BLaER1 (cell line): ENCODE measurements around the gene SOBP.
"Not testable (repeated sequence)": the region's sequence is repeated elsewhere in the genome, so short reads cannot be mapped to it uniquely, and the experiment has no call there.

Source experiments
- H3K27ac ChIP-seq: shearing (Covaris generic); formaldehyde crosslinking; 2 replicates; pipeline ENCODE4 v1.8.1; 2022
- H3K27me3 ChIP-seq: shearing (Covaris generic); formaldehyde crosslinking; 2 replicates; pipeline ENCODE4 v1.8.1; 2022
- H3K36me3 ChIP-seq: shearing (Covaris generic); formaldehyde crosslinking; 2 replicates; pipeline ENCODE4 v1.8.1; 2022
- H3K4me1 ChIP-seq: shearing (Covaris generic); formaldehyde crosslinking; 2 replicates; pipeline ENCODE4 v1.8.1; 2022
- H3K4me2 ChIP-seq: shearing (Covaris generic); formaldehyde crosslinking; 2 replicates; pipeline ENCODE4 v1.8.1; 2022
- H3K4me3 ChIP-seq: shearing (Covaris generic); formaldehyde crosslinking; 2 replicates; pipeline ENCODE4 v1.8.1; 2022
- H3K9ac ChIP-seq: shearing (Covaris generic); formaldehyde crosslinking; 2 replicates; pipeline ENCODE4 v1.8.1; 2022
- H3K9me3 ChIP-seq: shearing (Covaris generic); formaldehyde crosslinking; 2 replicates; pipeline ENCODE4 v1.8.1; 2022
- H4K20me1 ChIP-seq: shearing (Covaris generic); formaldehyde crosslinking; 2 replicates; pipeline ENCODE4 v1.8.1; 2022
- Cebpa-rat ChIP-seq: shearing (Covaris generic); IDR thresholded peaks from 2 replicates; pipeline ENCODE4 v1.8.1; 2022

SOBP gene

GRCh38 chr6:107459283-107460082 lies 30.4 kb upstream of the SOBP start, which contains the start of gene PDSS2:
Gene PDSS2, minus strand, starts transcription at chr6:107459564. Its CDS starts 279 bp downstream, at chr6:107459285.
- peaks cover 15% of the 10 kb centered on the region for H3K4me1 ChIP-seq
- no peak for TF ChIP-seq Cebpa-rat
- peak within 1 kb of the TSS; percentile 79 for H3K27ac ChIP-seq
- H3K9ac ChIP-seq, result peak within 1 kb of the TSS; percentile 88
- H4K20me1 ChIP-seq, result no peaks in the 10 kb centered on the region
- H3K9me3 ChIP-seq, result no peaks in the 10 kb centered on the region
- H3K27me3 ChIP-seq, result no peaks in the 10 kb centered on the region
- H3K4me2 ChIP-seq, result peak within 1 kb of the TSS; percentile 90
- peak within 1 kb of the TSS; percentile 83 for H3K4me3 ChIP-seq
- H3K36me3 ChIP-seq, result peaks cover 6% of the 10 kb centered on the region; the same call in 1 of the 2 replicates

DNA sequence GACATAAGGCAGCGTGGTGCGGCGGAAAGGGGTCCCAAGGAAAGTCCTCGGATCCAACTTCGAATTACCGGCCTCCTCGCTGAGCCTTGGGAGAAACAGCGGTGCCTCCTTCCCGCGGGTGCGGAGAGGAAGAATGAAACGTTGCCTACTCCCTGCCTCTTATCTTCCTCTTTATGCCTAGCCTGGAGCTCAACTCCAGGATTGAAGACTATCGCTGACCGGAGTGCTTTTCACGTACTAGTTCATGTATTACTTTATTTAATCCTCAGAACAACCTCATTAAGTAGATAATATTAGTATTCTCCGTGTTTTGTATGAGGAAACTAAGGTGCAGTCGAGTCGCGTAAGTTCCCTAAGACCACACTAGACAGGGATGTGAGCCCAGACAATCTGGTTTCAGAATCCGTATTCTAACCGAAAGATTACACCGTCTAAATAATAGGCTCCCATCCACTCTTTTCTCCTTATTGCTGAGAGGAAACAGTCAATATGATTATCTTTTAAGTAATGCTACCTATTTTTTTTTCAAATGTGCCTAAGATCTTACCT lies 29.8 kb upstream of the SOBP start:
- TF ChIP-seq Cebpa-rat, result no peak
- Histone ChIP-seq H4K20me1 (no peaks in the 10 kb centered on the region), H3K36me3 (peaks cover 5% of the 10 kb centered on the region; the same call in 1 of the 2 replicates), H3K27ac (peak overlapping the region; percentile 79), H3K4me2 (peak overlapping the region; percentile 90), H3K4me3 (peak overlapping the region; percentile 83), H3K4me1 (peaks cover 15% of the 10 kb centered on the region), H3K9ac (peak overlapping the region; percentile 88), H3K9me3 (no peaks in the 10 kb centered on the region), H3K27me3 (no peaks in the 10 kb centered on the region)

DNA sequence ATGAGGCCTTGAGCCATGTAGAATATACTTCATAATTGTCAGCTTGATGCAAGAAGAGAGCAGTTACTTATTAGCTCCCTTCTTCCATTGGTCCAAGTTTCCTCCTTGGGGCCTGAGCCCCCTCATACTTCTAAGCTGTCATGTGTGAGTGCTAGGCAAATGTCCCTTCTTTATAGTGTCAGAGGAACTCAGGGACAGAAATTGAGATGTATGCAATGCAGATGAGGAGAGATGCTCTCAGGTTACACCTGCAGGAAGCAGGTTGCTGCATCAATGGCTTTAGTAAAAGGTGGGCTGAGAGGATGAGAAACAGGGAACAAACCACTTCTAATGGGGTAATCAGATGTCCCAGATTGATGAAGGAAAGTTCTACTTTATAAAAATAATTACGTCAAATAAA lies 23.9 kb upstream of the SOBP start:
- Histone ChIP-seq H3K9ac (no peak overlapping the region), H3K27ac (no peak overlapping the region), H3K4me2 (no peak overlapping the region), H3K9me3 (no peaks in the 10 kb centered on the region), H3K4me3 (no peak overlapping the region), H3K27me3 (no peaks in the 10 kb centered on the region), H3K4me1 (no peaks in the 10 kb centered on the region), H4K20me1 (no peaks in the 10 kb centered on the region), H3K36me3 (no peaks in the 10 kb centered on the region)
- no peak for TF ChIP-seq Cebpa-rat

- Histone ChIP-seq H3K9ac (no peak overlapping the region), H3K4me3 (no peak overlapping the region), H3K9me3 (no peaks in the 10 kb centered on the region), H3K27me3 (no peaks in the 10 kb centered on the region), H3K36me3 (no peaks in the 10 kb centered on the region), H3K27ac (no peak overlapping the region), H3K4me1 (no peaks in the 10 kb centered on the region), H4K20me1 (no peaks in the 10 kb centered on the region), H3K4me2 (no peak overlapping the region)
- no peak for TF ChIP-seq Cebpa-rat
Observed at GRCh38 chr6:107470364-107470763, 19.6 kb upstream of the SOBP start.

- Histone ChIP-seq H3K27ac (no peak overlapping the region), H3K27me3 (no peaks in the 10 kb centered on the region), H3K4me3 (no peak overlapping the region), H3K9me3 (no peaks in the 10 kb centered on the region), H3K4me2 (no peak overlapping the region), H3K4me1 (no peaks in the 10 kb centered on the region), H4K20me1 (no peaks in the 10 kb centered on the region), H3K36me3 (no peaks in the 10 kb centered on the region), H3K9ac (no peak overlapping the region)
- TF ChIP-seq Cebpa-rat, result no peak
Observed at GRCh38 chr6:107473660-107474059, 16.3 kb upstream of the SOBP start.

DNA sequence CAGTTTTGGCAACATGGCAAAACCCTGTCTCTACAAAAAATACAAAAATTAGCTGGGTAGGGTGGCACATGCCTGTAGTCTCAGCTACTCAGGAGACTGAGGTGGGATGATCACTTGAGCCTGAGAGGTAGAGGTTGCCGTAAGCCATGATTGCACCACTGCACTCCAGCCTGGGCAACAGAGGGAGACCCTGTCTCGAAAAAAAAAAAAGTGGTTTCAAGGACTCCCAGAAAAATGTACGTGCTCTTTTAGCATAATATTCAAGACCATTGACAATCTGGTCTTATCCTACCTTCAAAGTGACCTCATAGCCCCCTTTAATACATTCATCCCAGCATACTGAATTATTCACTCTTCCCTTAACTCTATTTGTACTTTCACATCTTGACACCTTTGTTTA lies 14.6 kb upstream of the SOBP start:
- H3K9ac ChIP-seq, H4K20me1 ChIP-seq, H3K4me3 ChIP-seq, H3K4me2 ChIP-seq, H3K4me1 ChIP-seq, H3K36me3 ChIP-seq, H3K9me3 ChIP-seq, H3K27me3 ChIP-seq, H3K27ac ChIP-seq: not testable (repeated sequence)

DNA sequence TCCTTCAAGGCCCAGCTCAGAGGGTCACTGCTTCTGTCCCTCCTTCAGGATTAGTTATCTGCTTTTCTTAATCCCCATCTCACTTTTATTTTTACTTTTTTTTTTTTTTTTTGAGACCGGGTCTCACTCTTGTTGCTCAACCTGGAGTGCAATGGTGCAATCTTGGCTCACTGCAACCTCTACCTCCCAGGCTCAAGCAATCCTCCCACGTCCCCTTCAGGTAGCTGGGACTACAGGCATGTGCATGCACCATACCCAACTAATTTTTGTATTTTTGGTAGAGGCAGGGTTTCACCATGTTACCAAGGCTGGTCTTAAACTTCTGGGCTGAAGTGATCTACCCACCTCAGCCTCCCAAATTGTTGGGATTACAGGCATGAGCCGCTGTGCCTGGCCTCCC lies 14.1 kb upstream of the SOBP start:
- not testable (repeated sequence) for H3K27ac ChIP-seq, H3K9ac ChIP-seq, H3K36me3 ChIP-seq, H4K20me1 ChIP-seq, H3K27me3 ChIP-seq, H3K9me3 ChIP-seq, H3K4me1 ChIP-seq, H3K4me2 ChIP-seq, H3K4me3 ChIP-seq

- no peaks in the 10 kb centered on the region for H4K20me1 ChIP-seq
Observed at GRCh38 chr6:107479089-107479690, 10.7 kb upstream of the SOBP start.

GRCh38 chr6:107485157-107485556 lies 4.8 kb upstream of the SOBP start:
- H3K27me3 ChIP-seq, result peaks cover 48% of the 10 kb centered on the region
- no peak overlapping the region for H3K27ac ChIP-seq
- no peak overlapping the region for H3K4me2 ChIP-seq
- H3K4me1 ChIP-seq, result peaks cover 14% of the 10 kb centered on the region
- no peaks in the 10 kb centered on the region for H3K36me3 ChIP-seq
- H3K9ac ChIP-seq, result no peak overlapping the region
- no peak overlapping the region for H3K4me3 ChIP-seq
- no peaks in the 10 kb centered on the region for H3K9me3 ChIP-seq
- H4K20me1 ChIP-seq, result peaks cover 31% of the 10 kb centered on the region
- TF ChIP-seq Cebpa-rat, result no peak

More at GRCh38 chr6:107479089-107479690, 10.7 kb upstream of the SOBP start:
- no peak overlapping the region for H3K4me2 ChIP-seq
- no peaks in the 10 kb centered on the region for H3K4me1 ChIP-seq
- no peaks in the 10 kb centered on the region for H3K9me3 ChIP-seq
- H3K27ac ChIP-seq, result no peak overlapping the region
- H3K27me3 ChIP-seq, result no peaks in the 10 kb centered on the region
- no peak overlapping the region for H3K4me3 ChIP-seq
- H3K36me3 ChIP-seq, result no peaks in the 10 kb centered on the region
- H3K9ac ChIP-seq, result no peak overlapping the region
- TF ChIP-seq Cebpa-rat, result no peak

- peaks cover 25% of the 10 kb centered on the region for H3K4me1 ChIP-seq
- peak overlapping the region; percentile 72 for H3K4me3 ChIP-seq
- no peak overlapping the region for H3K27ac ChIP-seq
- no peak overlapping the region for H3K9ac ChIP-seq
- no peaks in the 10 kb centered on the region for H3K9me3 ChIP-seq
- TF ChIP-seq Cebpa-rat, result no peak
- H3K4me2 ChIP-seq, result peak overlapping the region; percentile 92
- H3K27me3 ChIP-seq, result peaks cover 80% of the 10 kb centered on the region
- H4K20me1 ChIP-seq, result peaks cover 55% of the 10 kb centered on the region
- H3K36me3 ChIP-seq, result no peaks in the 10 kb centered on the region
Observed at GRCh38 chr6:107488174-107488874, 1.6 kb upstream of the SOBP start.
